GM12873 (cell line): ENCODE measurements around the gene SPRED2.

Experiments
- TF ChIP-seq, protein P1 (sequence below): IDR thresholded peaks from 2 replicates; pipeline ENCODE4 v1.5.1; 2012; ENCODE audit warnings: low read depth, mild to moderate bottlenecking, moderate library complexity, low read length, control low read depth; ENCODE audit not compliant: insufficient read depth; ENCODE audit errors: missing control alignments

The SPRED2 gene

DNA sequence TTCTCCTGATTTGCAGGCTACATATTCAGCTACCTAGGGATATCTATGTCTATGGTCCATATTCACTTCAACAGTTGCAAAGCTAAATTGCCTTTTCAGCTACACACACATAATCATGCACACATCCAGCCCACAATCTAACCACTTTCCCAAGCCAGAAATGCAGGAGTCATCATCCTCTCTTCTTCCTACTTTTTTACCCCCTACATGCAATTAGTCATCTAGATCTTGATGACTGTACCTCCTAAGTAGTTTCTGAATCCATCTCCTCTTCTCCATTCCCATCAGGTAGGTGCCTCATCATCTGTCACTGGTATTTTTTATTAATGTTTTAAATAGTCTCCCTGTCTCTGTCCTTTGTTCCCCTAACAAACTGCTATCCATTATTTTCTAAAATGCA, 23.7 kb upstream of the SPRED2 start:
- TF ChIP-seq, protein P1, sequence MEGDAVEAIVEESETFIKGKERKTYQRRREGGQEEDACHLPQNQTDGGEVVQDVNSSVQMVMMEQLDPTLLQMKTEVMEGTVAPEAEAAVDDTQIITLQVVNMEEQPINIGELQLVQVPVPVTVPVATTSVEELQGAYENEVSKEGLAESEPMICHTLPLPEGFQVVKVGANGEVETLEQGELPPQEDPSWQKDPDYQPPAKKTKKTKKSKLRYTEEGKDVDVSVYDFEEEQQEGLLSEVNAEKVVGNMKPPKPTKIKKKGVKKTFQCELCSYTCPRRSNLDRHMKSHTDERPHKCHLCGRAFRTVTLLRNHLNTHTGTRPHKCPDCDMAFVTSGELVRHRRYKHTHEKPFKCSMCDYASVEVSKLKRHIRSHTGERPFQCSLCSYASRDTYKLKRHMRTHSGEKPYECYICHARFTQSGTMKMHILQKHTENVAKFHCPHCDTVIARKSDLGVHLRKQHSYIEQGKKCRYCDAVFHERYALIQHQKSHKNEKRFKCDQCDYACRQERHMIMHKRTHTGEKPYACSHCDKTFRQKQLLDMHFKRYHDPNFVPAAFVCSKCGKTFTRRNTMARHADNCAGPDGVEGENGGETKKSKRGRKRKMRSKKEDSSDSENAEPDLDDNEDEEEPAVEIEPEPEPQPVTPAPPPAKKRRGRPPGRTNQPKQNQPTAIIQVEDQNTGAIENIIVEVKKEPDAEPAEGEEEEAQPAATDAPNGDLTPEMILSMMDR, result no peak

DNA sequence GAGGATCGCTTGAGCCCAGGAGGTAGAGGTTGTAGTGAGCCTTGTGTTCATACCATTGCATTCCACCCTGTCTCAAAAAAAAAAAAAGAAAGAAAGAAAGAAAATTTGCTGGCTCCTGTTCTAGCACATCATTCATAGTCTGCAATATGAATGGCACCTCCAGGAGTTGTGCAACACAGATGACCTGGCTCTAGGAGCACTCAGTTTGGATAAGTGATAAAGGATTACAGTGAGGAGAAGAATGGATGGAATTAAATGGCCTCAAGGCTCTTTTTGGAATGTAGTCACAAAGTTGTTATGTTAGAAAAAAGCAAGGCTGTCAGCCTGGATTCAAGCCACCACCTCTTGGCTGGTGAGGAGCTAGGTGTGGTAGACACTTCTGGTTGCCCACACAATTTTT, 21.5 kb upstream of the SPRED2 start:
- TF ChIP-seq, protein P1, result no peak

DNA sequence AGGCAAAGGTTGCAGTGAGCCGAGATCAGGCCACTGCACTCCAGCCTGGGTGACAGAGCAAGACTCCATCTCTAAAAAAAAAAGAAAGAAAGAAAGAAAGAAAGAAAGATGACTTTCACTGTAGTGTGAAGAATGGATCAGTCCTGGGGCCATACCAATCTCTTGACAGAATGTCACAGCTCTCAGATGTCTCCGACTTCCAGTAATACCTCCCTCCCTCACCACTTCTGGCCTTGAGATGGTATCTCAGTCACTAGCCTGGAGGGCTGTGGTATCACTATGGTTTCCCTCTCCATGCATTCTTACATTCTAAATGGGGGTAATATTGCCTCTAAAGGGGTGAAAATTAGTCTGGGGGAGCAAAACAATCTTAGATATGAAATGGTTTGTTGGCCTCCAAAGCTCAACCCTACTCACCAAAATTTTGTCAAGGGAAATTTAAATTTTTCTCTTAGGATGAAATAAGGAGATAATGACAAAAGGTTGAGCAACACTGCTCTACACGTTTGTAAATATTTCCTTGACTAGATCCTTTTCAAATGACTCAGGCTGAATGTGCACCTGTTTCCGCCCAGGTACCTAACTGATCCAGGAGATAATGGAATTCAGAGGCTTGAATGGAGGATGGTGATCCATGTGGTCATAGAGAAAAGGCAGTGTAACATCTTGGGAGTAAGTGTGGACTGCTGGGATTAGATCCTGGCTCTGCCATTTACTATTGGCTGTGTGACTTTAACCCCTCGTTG, 19.9 kb upstream of the SPRED2 start:
- TF ChIP-seq, protein P1, result no peak

DNA sequence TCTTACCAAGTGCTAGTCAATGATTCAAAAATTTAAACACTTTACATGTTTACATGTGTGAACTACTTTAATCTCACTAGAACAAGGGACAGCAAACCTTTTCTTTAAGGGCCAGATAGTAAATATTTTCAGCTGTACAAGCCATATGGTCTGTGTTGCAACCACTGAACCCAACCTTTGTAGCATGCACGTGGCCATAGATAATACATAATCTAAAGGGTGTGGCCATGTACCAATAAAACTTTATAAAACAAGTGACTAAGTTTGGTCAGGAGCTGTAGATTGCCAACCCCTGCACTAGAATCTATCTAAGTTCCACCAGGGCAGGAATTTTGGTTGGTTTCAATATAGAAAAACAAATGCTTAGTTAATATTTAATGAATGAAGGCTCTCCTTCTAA, 18.4 kb upstream of the SPRED2 start:
- TF ChIP-seq, protein P1, result no peak

DNA sequence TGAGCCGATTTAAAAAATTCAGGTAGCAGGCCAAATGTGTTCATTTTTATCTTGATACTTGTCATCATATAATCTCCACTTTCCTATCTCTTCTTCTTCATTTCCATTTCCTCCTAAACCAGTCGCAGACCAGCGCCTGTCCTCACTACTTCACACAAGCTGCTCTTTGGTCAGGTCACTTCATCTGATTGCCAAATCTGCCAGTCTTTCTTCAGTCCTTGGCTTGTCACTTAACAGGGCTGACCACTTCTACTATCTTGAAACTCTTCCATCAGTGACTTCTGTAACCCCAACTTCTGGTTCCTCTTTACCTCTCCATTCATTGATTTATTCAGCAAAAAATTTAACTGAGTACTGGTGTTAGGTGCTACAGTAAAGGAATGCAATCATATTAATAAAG, 18.0 kb upstream of the SPRED2 start:
- TF ChIP-seq, protein P1, result no peak

DNA sequence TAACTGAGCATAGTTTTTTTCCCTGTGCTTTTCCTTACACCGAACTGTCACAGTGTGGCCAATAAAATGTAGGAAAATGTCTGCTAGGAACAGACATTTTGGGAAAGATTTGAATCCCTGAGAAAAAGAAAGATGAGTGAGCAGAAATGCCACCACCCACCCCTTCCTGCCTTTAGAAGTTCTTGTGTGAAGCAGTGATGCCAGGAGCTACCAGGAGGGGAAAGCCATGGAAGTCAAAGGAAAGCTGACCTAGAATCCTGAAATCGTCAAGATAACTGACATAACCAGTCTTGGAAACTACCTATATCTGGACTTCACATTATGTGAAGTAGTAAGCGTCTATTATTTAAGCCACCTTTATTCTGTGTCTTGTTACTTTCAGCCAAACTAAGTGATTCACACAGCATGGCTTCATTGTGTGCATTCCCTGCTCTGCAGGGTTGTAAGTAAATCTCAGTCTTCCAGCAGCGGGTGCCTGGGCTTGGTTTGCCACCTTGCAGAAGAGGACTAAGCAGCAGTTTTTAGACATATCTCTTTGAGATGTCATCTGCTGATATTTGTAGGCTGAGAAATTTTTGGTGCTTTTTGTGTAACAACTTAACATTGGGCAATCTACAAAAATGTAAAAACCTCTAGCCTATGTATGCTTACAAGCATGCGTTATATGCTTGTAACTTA, 11.2 kb upstream of the SPRED2 start:
- TF ChIP-seq, protein P1, result no peak

DNA sequence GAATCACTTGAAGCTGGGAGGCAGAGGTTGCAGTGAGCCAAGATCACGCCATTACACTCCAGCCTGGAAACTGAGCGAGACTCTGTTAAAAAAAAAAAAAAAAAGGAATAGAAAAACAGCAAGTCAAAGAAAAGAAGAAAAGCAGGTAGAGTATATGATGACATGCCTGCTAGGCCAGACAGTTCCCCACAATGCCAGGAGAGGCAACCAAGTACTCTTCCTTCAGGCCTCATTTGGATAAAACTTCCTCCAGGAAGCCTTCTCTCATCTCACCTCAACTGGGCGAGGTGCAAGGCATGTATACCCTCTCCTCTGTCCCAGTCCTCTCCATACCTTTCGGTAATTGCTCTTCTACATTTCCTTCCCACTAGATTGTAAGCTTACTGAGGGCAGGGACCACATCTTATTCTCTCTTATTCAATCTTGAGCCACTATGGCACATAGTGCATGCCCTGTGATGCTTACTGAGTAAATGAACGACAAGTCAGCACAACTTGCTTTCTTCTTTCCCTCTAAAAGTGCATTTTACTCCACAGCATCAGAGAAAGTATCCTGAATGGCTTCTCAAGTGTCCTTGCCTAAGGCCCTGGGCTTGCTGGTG, 10.1 kb upstream of the SPRED2 start:
- TF ChIP-seq, protein P1, result no peak
